NK-92 treated with Interleukin-12 subunit alpha and Interleukin-12 subunit beta, amount 100 ng/mL, for 24 hours (cell line): ENCODE data around the gene SLC9A8.
"Not testable (repeated sequence)": the region's sequence is repeated elsewhere in the genome, so short reads cannot be mapped to it uniquely, and the experiment has no call there.

Experiments
- DNase-seq: peaks from one replicate; lab custom pipeline; 2025; lab: John Stamatoyannopoulos, UW

SLC9A8 gene, protein sequence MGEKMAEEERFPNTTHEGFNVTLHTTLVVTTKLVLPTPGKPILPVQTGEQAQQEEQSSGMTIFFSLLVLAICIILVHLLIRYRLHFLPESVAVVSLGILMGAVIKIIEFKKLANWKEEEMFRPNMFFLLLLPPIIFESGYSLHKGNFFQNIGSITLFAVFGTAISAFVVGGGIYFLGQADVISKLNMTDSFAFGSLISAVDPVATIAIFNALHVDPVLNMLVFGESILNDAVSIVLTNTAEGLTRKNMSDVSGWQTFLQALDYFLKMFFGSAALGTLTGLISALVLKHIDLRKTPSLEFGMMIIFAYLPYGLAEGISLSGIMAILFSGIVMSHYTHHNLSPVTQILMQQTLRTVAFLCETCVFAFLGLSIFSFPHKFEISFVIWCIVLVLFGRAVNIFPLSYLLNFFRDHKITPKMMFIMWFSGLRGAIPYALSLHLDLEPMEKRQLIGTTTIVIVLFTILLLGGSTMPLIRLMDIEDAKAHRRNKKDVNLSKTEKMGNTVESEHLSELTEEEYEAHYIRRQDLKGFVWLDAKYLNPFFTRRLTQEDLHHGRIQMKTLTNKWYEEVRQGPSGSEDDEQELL

DNA sequence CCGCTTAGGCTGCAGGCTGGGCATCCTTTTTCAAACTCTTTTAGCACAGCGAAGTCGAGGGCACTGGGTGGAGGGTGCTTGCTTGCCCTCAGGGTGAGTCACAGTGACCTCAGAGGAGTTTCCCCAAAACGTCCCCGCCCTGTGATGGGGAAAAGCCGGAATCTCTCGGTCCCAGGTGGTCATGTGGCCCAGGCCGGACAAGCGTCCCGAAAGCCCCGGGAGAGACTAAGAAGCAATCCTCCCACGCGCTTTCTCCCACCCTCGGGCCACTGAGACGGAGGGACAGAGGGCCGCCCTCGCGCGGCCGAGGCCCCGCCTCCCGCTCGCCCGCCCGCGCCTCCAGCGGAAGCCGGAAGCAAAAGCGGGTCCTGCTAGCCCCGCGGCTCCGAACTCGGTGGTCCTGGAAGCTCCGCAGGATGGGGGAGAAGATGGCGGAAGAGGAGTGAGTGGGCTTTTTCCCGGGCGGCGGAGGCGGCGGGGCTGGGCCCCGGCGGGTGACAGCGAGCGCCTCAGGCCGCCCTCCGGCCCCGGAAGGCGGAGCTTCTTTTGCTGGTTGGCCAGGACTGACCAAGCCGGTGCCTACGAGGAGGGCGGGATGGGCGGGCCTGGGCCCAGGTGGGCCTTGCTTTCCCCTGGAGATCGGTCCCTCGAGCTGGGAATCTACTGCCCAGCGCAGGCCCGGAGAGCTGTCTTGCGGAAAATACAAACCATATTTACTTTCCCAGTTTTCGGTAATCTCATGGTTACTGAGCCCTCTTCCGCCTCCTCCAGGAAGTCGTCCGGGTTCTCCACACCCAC, at the start of gene SLC9A8:
TSS of gene SLC9A8 (plus strand) at position 322 of the 798 bp plus-strand sequence. CDS start at position 417, 95 bp downstream.
- peak; percentile 89 for DNase-seq

DNA sequence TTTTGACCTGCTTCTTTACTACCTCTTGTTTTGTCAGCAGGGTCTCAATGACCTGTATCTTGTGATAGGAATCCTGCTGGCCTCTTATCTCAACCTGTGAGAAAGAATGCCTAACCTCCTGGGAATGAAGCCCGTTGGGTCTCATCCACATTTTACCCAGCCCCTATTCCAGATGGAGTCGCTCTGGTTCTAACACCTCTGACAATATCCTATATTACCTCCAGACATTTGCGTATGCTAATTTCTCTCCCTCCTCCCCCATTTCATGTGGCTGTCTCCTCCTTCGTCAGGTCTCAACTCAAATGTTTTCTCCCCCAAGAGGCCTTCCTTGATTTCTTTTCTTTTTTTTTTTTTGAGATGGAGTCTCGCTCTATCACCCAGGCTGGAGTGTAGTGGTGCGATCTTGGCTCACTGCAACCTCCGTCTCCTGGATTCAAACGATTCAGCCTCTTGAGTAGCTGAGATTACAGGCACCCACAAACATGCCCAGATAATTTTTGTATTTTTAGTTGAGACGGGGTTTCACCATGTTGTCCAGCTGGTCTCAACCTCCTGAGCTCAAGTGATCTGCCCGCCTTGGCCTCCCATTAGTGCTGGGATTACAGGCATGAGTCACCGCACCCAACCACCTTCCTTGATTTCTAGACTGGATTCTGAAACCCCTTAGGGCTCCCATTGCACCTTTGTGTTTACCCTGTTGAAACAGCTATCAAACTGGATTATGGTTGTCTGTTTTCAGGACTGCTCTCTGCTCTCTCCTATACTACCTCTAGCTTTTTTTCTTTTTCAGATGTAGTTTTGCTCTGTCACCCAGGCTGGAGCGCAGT, 49.5 kb upstream of the SLC9A8 start:
- no peak for DNase-seq

DNA sequence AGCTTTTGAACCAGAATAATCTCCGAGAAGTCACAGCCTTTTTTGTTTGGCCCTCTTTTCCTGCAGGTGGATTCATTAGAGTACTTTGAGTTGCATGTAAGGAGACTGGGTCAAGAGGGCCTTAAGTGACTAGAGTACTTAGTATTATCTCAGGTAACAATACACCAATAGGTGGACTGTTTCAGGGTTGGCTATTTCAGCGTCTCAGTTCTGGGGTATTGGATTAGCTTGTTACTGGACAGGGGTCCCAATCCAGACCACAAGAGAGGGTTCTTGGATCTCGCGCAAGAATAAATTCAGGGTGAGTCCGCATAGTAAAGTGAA, 47.3 kb upstream of the SLC9A8 start:
- no peak for DNase-seq

DNA sequence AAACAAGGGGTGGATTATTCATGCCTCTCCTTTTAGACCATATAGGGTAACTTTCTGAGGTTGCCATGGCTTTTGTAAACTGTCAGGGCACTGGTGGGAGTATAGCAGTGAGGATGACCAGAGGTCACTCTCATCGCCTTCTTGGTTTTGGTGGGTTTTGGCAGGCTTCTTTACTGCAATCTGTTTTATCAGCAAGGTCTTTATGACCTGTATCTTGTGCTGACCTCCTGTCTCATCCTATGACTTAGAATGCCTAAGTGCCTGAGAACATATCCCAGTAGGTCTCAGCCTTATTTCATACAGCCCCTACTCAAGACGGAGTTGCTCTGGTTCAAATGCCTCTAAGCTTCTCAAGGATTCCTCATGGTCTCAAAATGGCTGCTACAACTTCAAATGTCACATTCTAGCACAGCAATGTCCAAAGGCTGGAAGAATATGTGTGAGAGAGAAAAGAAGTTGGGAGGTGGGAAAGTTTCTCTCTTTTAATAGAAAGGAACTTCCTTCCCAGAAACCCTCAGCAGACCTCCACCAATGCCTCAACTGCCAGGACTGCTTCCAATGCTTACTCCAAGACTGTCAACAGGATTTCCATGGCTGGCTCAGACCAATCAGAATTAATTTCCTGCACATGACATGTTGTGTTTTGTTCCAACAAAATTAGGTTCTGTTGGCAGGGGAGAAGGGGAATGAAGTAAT, 46.6 kb upstream of the SLC9A8 start:
- no peak for DNase-seq

DNA sequence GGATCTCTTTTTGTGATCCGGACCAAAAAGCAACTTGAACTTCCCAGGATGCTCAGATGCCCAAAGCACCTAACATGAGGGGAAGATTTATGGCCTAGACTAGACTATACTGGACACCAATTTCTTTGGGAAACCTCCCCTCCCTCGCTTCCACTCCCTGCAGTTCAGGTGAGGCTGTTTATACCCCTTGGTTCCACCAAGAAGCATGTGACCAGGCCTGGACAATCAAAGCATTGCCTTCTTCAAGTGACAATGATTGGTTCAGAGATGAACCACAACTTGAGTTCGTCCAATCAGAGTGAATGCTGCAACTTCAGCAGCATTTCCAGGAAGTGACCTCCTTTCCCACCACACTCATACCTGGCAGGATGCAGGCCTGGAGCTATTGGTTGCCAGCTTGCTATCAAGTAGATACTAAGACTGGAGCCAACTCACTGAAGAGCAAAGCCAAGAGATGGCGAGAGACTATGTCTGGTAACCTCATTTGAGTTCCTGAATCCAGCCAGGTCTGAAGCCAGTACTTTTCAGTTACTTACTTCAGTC, 45.6 kb upstream of the SLC9A8 start:
- DNase-seq = no peak

DNA sequence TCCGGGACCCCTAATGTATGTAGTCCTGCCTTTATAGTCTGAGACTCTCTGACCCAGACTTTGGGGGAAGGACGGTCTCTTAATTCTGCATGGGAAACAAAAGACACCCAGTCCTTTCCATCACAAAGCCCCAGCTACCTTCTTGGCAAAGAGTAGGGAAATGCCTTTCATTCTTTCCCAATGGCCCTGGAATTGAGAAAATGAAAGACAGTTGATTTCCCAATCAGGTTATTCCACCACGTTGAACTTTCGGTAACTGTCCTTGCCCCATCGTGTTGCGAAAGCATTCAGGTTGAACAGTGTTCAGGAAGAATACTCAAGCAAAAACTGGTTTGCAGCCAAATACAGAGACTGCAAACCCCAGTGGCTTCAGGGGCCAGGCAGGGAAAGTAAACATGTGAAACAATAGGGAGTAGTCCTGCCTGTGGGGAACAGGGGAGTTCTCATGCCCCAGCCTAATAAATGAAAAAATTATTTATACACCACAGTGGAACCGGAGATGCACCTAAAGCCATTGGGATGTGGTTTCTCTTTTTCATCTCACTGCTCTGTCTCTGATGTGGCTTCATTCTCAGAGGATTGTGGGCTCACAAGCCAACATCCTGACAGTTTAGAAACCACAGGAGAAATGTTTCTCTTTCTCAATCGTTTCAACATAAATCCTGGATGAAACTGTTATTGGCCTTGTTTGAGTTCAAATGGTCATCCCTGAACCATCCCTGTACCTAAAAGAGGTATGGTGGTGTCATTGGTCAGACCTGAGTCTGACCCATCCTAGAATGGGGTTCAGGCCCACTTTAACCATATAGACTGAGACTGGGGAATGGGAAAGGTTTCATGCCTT, 44.2 kb upstream of the SLC9A8 start:
- DNase-seq = no peak

DNA sequence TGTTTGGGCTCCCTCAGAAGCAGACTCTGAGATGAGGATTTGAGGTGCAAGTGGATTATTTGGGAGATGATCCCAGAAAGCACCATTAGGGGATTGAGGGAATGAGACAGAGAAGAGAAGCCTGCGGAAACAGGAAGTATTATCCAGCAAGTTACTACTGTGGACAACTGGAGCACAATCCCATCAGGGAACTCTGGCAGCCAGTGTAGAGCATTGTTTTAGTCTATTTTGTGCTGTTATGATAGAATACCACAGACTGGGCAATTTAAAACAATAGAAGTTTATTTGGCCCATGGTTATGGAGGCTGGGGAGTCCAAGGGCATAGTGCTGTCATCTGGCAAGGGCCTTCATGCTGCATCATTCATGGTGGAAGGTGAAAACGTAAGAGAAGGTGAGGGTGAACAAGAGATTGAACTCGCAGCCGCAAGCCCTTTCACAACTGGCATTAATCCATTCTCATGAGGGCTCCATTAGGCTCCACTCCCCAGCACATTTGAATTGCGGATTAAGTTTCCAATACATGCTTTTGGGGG, 43.5 kb upstream of the SLC9A8 start:
- DNase-seq = no peak

DNA sequence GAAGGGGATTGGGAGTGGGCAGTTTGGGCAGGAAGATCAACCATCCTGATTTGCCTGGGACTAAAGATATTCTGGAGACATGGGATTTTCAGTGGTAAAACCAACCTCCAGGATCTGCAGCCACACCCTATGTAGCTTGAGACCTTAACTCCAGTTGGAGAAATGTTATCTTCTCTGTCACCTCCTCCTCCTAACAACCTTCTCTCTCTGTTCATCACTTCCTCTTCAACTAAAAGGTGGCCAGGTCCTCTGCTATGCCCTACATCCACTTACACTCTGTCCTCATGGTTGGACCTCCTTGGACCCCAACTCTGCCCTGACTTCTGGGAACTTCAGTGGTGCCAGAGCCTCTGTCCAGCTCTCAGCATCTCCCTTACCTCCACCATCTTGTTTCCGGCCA, 42.0 kb upstream of the SLC9A8 start:
- no peak for DNase-seq

DNA sequence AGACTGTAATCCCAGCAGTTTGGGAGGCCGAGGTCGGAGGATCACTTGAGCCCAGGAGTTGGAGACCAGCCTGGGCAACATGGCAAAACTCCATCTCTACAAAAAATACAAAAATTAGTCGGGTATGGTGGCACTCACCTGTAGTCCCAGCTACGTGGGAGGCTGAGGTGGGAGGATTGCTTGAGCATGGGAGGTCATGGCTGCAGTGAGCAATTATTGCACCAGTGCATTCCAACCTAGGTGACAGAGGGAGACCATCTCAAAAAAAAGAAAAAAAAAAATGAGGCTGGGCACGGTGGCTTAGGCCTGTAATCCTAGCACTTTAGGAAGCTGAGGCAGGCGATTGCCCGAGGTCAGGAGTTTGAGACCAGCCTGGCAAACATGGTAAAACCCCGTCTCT, 38.4 kb upstream of the SLC9A8 start:
- DNase-seq = not testable (repeated sequence)

DNA sequence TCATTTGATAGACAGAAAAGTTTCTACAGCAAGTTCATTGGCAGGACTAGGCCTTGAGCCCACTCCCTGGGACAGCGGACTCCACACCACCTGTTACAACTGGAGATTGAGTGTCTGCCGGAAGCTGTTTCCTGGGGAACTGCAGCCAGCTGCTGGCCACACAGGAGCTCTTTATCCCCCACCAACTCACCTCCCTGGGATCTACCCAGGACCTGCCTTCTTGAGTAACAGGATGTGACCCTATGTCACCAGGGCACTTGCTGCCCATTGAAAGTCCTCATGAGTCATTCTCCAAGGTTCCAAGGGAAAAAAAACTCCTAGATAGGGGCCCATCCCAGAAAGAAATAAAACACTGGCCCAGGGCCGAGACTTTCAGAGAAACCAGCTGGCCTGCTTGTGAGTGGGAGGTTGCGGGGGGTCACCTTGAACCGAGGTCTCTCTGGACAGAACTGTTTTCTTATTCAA, 37.4 kb upstream of the SLC9A8 start:
- peak; percentile 18 for DNase-seq

DNA sequence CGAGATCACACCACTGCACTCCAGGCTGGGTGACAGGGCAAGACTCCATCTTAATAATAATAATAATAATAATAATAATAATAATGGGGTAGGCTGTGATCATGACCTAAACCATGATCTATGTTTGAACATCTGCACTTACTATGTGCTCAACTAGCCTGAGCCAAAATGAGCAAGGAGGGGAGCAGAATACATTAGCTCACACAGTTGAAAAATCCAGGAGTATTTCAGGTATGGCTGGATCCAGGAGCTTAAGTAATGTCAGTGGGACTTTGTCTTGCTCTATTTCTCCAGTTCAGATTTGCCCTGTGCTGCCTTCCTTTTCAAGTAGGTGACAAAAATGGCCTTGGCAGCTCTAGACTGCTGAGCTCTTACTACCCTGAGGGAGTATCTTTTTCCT, 32.7 kb upstream of the SLC9A8 start:
- DNase-seq = no peak

DNA sequence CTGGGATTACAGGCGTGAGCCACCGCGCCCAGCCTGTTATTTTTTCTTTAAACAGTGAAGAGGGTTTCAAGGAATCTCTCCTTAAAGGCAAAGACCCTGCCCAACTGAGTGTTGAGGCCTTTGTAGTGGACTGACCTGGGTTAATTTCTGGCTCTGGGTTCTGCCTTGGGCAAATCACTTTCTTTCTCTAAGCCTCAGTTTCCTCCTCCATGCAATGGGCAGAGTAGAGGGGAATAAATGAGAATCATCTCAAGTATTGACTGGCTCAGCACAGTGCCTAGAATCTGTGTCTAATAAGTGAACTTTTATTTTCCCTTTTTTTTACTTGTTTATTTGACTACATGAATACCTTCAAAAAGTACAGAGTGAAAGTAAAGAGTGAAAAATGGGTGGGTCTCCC, 31.0 kb upstream of the SLC9A8 start:
- DNase-seq = no peak

DNA sequence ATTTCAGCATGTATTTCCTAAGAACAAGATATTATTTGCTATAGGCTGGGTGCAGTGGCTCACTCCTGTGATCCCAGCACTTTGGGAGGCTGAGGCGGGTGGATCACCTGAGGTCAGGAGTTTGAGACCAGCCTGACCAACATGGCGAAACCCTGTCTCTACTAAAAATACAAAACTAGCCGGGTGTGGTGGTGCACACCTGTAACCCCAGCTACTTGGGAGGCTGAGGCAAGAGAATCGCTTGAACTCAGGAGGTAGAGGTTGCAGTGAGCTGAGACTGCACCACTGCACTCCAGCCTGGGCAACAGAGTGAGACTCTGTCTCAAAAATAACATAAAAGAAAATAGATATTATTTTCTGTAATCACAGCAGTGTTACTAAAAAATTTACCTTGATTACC, 30.2 kb upstream of the SLC9A8 start:
- DNase-seq = not testable (repeated sequence)

DNA sequence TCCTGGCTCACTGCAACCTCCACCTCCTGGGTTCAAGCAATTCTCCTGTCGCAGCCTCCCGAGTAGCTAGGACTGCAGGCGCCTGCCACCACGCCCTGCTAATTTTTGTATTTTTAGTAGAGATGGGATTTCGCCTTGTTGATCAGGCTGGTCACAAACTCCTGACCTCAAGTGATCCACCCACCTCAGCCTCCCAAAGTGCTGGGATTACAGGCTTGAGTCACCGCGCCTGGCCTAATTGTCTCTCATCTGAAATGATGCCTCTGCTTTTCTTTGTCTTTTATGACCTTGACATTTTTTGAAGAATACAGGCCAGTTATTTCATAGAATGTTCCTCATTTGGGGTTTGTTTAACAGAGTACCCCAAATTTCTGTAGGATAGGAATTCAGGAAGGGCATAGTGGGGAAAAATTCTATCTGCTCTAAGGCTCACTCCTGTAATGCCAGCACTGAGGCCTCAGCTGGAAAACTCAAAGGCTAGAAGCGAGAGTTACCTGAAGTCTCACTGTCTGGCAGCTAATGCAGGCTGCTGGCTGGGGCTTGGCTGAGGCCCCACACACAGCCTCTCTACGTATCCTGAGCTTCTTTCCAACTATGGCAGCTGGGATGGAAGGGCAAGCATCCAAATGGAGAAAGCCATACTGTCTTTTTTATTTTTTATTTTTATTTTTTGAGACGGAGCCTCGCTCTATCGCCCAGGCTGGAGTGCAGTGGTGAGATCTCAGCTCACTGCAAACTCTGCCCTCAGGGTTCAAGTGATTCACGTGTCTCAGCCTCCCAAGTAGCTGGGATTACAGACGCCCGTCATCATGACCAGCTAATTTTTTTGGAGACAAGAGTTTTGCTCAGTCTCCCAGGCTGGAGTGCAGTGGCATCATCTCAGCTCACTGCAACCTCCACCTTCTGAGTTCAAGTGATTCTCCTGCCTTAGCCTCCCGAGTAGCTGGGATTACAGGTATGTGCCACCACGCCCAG, 29.3 kb upstream of the SLC9A8 start:
- not testable (repeated sequence) for DNase-seq

DNA sequence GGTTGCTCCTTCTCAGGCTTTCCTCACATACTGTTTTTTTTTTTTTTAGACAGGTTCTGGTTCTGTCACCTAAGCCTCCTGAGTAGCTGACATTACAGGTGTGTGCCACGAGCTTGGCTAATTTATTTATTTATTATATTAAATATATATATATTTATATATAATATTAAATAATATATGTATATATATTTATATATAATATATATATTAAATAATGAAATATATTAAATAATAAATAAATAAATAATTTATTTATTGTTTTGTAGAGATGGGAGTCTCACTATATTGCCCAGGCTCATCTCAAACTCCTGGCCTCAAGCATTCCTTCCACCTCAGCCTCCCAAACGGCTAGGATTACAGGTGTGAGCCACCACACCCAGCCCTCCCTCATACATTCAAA, 28.3 kb upstream of the SLC9A8 start:
- DNase-seq = no peak

DNA sequence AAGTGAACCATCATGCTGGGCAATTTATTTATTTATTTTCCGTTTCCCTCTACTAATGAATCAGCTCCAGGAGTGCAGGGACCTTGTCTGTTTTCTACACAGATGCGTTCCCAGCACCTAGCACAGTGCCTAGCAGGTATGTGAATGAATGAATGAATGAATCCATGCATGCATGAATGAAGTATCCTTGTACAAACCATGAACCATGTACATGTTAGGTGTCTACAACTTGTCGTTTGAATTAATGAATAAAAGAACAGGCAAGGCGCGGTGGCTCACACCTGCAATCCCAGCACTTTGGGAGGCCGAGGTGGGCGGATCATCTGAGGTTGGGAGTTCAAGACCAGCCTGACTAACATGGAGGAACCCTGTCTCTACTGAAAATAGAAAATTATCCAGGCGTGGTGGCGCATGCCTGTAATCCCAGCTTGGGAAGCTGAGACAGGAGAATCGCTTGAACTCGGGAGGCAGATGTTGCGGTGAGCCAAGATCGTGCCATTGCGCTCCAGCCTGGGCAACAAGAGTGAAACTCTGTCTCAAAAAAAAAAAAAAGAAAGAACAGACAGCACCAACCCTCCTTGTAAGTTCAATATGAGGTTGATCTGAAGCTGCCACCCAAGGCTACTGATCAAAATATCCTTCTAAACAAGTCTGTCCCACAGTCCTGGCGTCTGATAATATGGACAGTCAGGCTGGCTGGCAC, 27.3 kb upstream of the SLC9A8 start:
- no peak for DNase-seq

DNA sequence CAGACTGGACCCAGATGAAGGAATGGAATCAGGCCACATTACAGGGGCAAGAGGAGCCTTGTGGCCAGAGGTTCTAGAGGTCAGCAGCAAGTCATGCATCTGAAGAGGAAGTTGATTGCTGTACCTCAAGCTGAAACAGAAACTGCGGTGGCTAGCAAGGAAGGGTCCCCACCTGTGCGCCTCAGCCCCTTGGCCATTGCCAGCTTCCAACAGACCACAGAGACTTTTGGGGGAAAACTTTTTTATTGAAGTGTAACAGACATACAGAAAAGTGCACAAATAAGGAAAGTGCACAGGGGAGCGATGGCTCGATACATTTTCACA, 26.8 kb upstream of the SLC9A8 start:
- DNase-seq = no peak

DNA sequence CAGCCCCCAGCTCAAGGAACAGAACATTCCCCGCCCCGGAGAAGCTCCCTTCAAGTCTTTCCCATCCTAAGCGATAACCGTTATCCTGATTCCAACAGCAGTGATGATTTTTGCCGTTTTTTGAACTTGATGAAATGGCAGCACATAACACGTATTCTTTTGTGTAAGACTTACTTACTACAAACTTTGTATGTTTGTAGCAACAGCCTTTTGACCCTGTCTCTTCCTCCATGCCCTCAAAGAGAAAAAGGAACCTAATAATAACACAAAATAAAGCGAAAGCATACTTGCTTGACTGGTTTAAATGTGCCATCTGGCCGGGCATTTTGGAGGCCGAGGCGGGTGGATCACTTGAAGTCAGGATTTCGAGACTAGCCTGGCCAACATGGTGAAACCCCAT, 26.4 kb upstream of the SLC9A8 start:
- no peak for DNase-seq
